Measurements from ENCODE around the gene PTCH1.

The PTCH1 gene

DNA sequence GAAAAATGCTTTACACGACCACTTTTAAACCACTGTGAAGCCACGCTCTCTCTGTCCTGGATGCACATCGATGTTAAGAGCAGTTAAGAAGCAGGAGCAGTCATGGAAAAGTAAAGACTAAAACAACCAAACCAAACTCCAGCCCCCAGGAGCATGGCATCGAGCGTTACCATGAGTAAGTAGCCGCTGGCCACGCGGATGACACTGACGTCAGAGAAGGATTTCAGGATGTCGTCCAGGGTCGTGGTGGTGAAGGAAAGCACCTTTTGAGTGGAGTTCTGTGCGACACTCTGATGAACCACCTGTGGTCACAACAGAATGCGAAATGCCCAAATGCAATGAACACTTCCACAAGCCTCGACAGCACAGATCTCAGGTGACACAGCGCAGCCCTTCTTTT lies 38.9 kb downstream of the PTCH1 start:
- TF ChIP-seq, protein P1, sequence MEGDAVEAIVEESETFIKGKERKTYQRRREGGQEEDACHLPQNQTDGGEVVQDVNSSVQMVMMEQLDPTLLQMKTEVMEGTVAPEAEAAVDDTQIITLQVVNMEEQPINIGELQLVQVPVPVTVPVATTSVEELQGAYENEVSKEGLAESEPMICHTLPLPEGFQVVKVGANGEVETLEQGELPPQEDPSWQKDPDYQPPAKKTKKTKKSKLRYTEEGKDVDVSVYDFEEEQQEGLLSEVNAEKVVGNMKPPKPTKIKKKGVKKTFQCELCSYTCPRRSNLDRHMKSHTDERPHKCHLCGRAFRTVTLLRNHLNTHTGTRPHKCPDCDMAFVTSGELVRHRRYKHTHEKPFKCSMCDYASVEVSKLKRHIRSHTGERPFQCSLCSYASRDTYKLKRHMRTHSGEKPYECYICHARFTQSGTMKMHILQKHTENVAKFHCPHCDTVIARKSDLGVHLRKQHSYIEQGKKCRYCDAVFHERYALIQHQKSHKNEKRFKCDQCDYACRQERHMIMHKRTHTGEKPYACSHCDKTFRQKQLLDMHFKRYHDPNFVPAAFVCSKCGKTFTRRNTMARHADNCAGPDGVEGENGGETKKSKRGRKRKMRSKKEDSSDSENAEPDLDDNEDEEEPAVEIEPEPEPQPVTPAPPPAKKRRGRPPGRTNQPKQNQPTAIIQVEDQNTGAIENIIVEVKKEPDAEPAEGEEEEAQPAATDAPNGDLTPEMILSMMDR (IDR thresholded peaks at IDR 0.05; ENCODE audit: low read depth, low read length) = no peak
- no peak overlapping the region for H3K4me3 ChIP-seq (ENCODE audit: low read depth, low read length)
- DNase-seq (ENCODE audit: low read depth, low spot score) = no peak
- in situ Hi-C loops (cut with HindIII; ENCODE audit: low sequenced_read_pairs) = no loop called here

DNA sequence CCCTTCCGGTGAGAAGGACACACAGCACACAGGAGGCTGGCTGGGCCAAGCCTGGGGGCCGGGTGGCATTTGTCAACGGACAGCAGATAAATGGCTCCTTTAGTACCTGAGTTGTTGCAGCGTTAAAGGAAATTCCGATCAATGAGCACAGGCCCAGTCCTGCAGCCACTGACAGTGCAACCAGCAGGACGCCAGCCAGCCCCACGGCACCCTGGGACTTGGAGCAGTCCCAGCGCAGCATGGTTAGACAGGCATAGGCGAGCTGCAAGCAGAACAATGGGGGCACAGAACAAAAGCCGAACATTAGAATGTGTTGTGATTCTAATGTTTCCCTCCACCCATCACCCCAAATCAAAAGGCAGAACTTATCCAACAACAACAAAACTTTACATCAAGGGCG lies 39.3 kb downstream of the PTCH1 start:
- TF ChIP-seq, protein P1 (IDR thresholded peaks at IDR 0.05; ENCODE audit: low read depth, low read length) = no peak
- no peak overlapping the region for H3K4me3 ChIP-seq (ENCODE audit: low read depth, low read length)
- DNase-seq (ENCODE audit: low read depth, low spot score) = no peak
- in situ Hi-C loops (cut with HindIII; ENCODE audit: low sequenced_read_pairs) = no loop called here

DNA sequence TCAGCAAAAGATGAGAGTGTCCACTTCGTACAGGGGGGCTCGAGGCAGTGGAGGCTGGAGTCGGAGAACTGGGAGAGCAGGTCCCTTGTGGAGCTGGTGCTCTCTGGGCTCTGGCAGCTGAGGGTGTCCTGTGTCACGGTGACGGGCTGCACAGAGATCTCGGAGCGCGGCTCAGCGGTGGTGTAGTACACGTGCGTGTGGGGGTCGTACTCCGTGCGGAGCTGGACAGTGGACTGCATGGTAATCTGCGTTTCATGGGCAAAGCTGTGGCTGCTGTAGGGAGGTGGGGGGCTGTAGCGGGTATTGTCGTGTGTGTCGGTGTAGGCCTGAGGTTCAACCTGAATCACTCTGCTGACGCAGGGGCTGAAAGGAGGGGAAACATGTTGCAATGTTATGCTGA lies 48.0 kb downstream of the PTCH1 start:
- DNase-seq (ENCODE audit: low read depth, low spot score) = no peak
- TF ChIP-seq, protein P1 (IDR thresholded peaks at IDR 0.05; ENCODE audit: low read depth, low read length) = no peak
- H3K4me3 ChIP-seq (ENCODE audit: low read depth, low read length) = no peak overlapping the region
- in situ Hi-C loops (cut with HindIII; ENCODE audit: low sequenced_read_pairs) = no loop called here

DNA sequence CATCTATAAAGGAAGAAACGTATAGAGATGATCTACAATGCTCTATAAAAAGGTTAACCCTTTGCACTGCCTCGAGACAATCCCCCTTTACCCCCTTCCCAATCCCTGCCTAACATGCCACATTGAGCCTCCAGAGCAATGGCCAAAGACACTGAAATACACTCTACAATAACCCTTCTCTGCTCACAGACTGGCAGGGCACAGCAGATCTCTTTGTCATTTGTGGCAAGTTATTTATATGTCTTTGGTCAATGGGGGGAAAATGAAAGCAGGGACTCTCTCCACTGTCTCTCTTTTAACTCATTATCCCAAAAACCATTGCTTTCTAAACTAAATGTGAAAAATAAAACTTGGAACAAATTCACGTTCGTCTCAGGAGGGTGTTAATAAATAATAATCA lies 51.7 kb downstream of the PTCH1 start:
- no peak for DNase-seq (ENCODE audit: low read depth, low spot score)
- TF ChIP-seq, protein P1 (IDR thresholded peaks at IDR 0.05; ENCODE audit: low read depth, low read length) = no peak
- no peak overlapping the region for H3K4me3 ChIP-seq (ENCODE audit: low read depth, low read length)
- in situ Hi-C loops (cut with HindIII; ENCODE audit: low sequenced_read_pairs) = no loop called here

DNA sequence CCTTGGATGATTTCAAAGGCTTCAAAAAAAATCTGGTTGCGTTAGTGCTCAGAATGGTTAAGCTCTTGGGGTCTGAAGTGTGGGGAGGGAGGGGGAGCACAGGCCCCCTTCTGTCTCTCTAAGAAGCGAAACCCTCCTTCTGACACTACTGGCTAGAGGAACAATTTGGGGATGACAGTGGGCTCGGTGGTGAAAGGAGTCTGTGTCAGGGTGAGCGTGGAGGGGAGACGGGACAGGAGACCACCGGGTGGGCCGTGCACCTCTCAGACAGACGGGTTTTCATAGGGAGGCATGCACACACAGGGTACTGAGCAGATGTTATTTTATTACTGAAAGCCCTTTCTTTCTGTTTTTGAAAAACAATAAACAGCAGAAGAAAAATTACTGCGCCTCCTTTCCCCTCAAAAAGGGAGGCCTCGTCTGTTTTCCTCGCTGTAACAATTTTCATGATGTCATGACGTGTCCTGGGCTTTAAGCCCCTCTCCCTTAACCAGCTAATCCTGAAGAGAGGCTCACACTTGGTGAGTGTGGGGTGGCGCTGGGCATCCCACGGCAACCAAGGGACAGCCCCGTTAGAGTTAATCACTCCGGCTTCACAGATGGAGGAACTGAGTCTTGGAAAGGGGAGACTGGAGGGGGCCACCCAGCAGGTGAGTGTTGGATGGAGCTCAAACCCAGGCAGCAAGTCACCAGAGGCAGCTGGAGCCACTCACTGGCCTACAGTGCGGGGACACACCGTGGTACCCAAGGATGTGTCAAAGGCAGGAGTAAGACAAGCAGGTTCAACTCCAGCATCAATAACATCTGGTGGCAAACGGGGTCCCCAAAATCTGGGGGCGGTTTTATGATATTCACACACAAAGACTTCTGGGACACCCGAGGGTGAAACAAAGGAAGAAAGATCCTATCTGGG lies 53.4 kb downstream of the PTCH1 start:
- DNase-seq (ENCODE audit: low read depth, low spot score) = no peak

DNA sequence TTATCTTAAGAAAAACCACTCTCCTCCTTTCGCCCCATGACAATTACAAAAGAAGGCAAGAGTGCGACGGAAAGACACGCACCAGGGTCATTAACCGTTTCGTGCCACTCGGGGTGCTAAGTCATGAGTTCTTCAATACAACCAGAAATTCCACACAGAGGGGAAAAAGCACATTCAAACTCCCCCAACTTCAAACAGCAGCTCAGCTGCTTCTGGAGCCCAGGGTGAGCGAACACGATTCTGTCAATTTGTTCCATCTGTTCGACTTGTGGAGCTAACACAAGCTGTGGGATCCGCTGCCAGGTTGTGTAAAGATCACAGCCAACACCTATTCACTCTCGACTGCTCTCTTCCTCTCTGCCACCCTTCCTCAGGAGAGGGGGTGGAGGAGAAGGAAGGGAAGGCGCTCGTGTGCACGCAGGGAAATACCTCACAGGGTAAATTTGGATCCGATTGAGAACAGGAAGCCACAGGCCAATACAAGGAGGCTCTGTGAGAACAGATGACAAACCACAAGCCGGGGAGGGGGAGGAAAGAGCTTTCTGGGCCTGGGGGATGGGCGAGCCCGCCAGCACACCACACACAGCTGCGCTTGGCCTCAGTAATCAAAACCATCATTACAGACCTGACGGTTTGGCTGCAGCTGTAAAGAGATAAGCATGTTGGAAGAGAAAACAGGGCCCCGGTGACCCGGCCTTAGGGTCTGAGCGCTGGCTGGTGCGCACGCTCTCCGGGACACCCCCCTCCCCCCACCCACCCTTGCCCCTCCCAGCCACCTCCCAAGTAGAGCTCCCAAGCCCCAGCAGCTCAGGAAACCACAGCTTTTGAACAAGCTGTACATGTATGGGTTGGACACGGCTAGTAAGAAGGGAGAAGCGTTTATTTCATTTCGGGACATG lies 54.3 kb downstream of the PTCH1 start:
- peak; percentile 87 for DNase-seq (ENCODE audit: low read depth, low spot score)
- TF ChIP-seq, protein P1 (IDR thresholded peaks at IDR 0.05; ENCODE audit: low read depth, low read length) = no peak
- in situ Hi-C loops (cut with HindIII; ENCODE audit: low sequenced_read_pairs) = no loop called here
- H3K4me3 ChIP-seq (ENCODE audit: low read depth, low read length) = peak overlapping the region; percentile 21

More for the DNA sequence above, 53.4 kb downstream of the PTCH1 start:
- H3K4me3 ChIP-seq (ENCODE audit: low read depth, low read length) = peak overlapping the region; percentile 21
- in situ Hi-C loops (cut with HindIII; ENCODE audit: low sequenced_read_pairs) = no loop called here
- TF ChIP-seq, protein P1 (IDR thresholded peaks at IDR 0.05; ENCODE audit: low read depth, low read length) = no peak
